Left ventricle myocardium superior (tissue), 1 donor: Measurements from ENCODE around the gene ITGA7. TPM values are rescaled to one million over a fixed set of nuclear protein-coding genes. Genes with fewer than 3 reads are reported as not detected.
A peak's percentile ranks its signal among the peaks of the same experiment; 100 is the strongest.

Experiments
- ATAC-seq: fragments of 200-7000 bp; cut with Tn5 transposase; one replicate; pipeline ENCODE4 v1.9.1; 2020; ENCODE audit warnings: mild to moderate bottlenecking, moderate library complexity
- DNase-seq: peaks from one replicate; pipeline ENCODE4 v3.0.0-alpha.2; 2020
- intact Hi-C: fragments of 100-400 bp; cut with micrococcal nuclease; formaldehyde crosslinking; loops from one replicate; pipeline ENCODE4 v1.11.0; 2022
- total RNA-seq: library from RNA; stranded (reverse); fragmentation: NEBNext Ultra II Directional; extraction: Animal tissue kit (Norgen Biotek cat#: 25700); gene quantifications from one replicate; pipeline ENCODE4 v1.2.1, GENCODE V29; 2021
- donor health status: DM: no; HTN: yes; CAD: no; lungs with severe emphysema.

Gene ITGA7
- total RNA-seq, 1 donor from 2014 or later: 488 TPM

GRCh38 chr12:55722948-55723347, 15.2 kb upstream of the ITGA7 start:
- intact Hi-C loops: no loop called here
- no peak for DNase-seq

DNA sequence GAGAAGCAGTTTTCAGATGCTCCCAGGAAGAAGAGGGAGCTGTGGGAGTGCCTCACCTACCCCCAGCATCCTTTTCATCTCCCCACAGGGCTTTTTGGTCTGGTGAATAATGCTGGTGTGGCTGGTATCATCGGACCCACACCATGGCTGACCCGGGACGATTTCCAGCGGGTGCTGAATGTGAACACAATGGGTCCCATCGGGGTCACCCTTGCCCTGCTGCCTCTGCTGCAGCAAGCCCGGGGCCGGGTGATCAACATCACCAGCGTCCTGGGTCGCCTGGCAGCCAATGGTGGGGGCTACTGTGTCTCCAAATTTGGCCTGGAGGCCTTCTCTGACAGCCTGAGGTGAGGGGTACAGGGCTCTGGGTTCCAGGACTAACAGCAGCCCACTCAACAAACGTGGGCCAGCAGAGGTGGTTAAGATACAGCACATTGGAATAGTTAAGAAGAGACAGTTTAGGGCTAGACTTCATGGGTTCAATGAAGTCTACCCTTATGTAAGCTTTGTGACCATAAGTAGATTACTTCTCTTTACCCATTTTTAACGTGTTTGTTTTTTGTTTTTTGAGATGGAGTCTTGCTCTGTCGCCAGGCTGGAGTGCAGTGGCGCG, 14.0 kb upstream of the ITGA7 start:
- ATAC-seq: no peak
- intact Hi-C loops: no loop called here

More at GRCh38 chr12:55722948-55723347, 15.2 kb upstream of the ITGA7 start:
- ATAC-seq: no peak

GRCh38 chr12:55720894-55721444, 13.3 kb upstream of the ITGA7 start:
- peak; percentile 58 for ATAC-seq
- intact Hi-C loops: no loop called here
- peak; percentile 67 for DNase-seq

More for the DNA sequence above, 14.0 kb upstream of the ITGA7 start:
- DNase-seq: no peak

DNA sequence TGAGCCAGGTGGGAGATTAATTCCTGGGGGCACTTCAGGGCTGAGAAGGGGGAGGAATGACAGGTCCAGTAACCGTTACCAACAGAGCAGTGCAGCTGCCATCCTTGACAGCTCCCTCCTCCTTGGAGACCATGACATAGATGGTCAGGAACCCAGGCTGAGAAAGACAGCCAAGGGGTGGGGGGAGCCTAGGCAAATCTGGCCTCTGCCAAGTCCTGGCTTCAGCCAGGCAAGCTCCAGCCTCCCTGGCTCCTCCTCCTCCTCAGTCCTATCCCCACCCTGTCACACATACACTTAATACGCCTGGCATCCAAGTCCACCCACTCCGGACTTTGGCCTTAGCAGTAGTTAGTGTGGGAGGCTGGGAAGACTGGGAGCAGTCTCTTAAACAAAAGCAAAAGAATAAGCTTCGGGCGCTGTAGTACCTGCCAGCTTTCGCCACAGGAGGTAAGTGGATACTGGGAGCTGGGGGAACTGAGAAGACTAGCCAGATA, 12.4 kb upstream of the ITGA7 start, which contains the start of gene RDH5:
TSS of gene RDH5 (plus strand) at position 323 of the 494 bp plus-strand sequence. CDS start 792 bp downstream, outside the sequence.
- intact Hi-C loops: no loop called here
- DNase-seq (peak; percentile 76), ATAC-seq (peak; percentile 67)

GRCh38 chr12:55719371-55719770, 11.7 kb upstream of the ITGA7 start:
- intact Hi-C loops: no loop called here
- DNase-seq (no peak), ATAC-seq (no peak)

GRCh38 chr12:55718624-55719275, 11.0 kb upstream of the ITGA7 start:
- DNase-seq (no peak), ATAC-seq (no peak)
- intact Hi-C loops: no loop called here

GRCh38 chr12:55718015-55718414, 10.3 kb upstream of the ITGA7 start:
- ATAC-seq: no peak
- intact Hi-C loops: no loop called here
- DNase-seq: no peak

GRCh38 chr12:55717011-55718007, 9.6 kb upstream of the ITGA7 start:
- no peak for DNase-seq
- no peak for ATAC-seq
- intact Hi-C loops: no loop called here

DNA sequence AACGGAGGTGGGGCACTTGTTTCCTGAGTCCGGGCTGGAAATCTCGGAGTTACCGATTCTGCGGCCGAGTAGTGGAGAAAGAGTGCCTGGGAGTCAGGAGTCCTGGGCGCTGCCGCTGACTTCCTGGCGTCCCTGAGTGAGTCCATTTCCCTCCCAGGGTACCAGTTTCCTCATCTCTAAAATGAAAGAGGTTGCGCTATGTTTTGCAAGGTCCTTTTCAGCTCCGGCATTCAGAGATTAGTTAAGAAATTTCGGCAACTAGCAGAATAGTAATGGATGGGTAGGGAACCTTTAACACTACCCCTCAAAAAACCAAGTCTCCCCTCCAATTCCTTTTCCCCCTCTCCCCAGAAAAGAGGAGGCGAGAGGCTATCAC, 8.9 kb upstream of the ITGA7 start:
- no peak for ATAC-seq
- intact Hi-C loops: no loop called here
- DNase-seq: no peak

GRCh38 chr12:55715833-55716581, 8.3 kb upstream of the ITGA7 start, which contains the start of gene BLOC1S1:
Gene BLOC1S1, plus strand, starts transcription at chr12:55716046. Its CDS starts 6 bp downstream, at chr12:55716052.
- DNase-seq (peak; percentile 96), ATAC-seq (peak; percentile 62)
- intact Hi-C loops: no loop called here

GRCh38 chr12:55715169-55715764, 7.6 kb upstream of the ITGA7 start:
- intact Hi-C loops: no loop called here
- DNase-seq (no peak), ATAC-seq (no peak)

- intact Hi-C loops: no loop called here
- peak; percentile 6 for DNase-seq
- no peak for ATAC-seq
Measured at GRCh38 chr12:55713721-55714120, 6.0 kb upstream of the ITGA7 start.

GRCh38 chr12:55712700-55713415, 5.2 kb upstream of the ITGA7 start:
- DNase-seq: peak; percentile 27
- ATAC-seq: peak; percentile 1
- intact Hi-C loops: no loop called here

- ATAC-seq (peak; percentile 58), DNase-seq (peak; percentile 64)
- intact Hi-C loops: no loop called here
Measured at GRCh38 chr12:55711786-55712553, 4.3 kb upstream of the ITGA7 start.

DNA sequence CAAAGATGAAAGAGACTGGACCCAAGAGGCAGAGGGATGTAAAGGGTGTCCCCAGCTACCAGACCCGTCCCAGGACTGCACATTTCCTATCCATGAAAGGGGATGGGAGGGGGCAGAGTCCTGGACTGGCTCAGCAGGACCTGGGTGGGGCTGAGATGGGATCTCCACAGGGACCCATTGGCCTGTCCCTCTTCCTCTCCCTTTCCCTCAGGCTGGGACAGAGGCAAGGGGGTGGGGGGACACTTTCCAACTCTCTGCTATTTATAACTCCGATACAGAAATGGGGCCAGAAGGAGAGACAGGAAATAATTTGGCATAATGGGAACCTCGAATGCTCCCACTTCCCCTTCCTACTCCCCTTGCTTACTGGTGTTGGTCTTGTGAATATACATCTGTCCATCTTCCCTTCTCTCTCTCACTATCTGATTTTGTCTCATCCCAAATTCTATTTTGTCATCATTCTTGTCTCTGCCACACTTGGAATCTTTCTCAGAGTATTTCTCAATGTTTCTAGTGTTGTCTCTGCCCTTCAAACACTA, 1.1 kb upstream of the ITGA7 start:
- peak; percentile 69 for DNase-seq
- intact Hi-C loops: no loop called here
- peak; percentile 56 for ATAC-seq

DNA sequence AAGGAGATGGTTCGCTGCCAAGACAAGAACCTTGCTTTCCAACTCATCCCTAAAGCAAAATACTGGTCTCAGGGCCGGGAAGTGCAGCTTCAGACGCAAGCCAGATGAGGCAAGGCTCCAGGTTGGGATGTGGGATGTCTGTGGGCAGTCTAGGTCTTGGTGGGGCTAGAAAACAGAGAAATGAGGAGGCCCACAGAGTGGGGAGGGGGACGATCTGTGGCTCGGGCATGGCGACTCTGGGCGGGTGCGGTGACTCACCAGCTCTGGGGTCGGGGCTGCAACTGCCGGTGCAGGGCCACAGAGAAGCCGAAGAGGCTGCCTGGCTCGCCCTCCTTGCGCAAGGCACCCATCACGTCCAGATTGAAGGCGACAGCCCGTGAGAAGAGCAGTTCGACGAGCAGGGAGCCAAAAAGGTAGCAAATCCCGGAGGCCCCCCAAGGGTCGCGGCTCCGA, 459 bp downstream of the ITGA7 start:
- intact Hi-C loops: no loop called here
- peak; percentile 46 for DNase-seq
- ATAC-seq: no peak
